HepG2 (cell line): ENCODE results near the gene KMT2B. TPM values are rescaled to one million over a fixed set of nuclear protein-coding genes. Genes with fewer than 3 reads are reported as not detected.
A peak's percentile ranks its signal among the peaks of the same experiment; 100 is the strongest.

ENCODE experiments used
- ATM ChIP-seq: fragments of 450-650 bp; IDR thresholded peaks from 2 replicates; pipeline ENCODE4 v1.7.1; 2017; ENCODE audit warnings: mild to moderate bottlenecking, borderline replicate concordance
- PAWR ChIP-seq: sonication (generic); formaldehyde crosslinking; IDR thresholded peaks from 2 replicates; pipeline ENCODE4 v1.4.0; 2020; ENCODE audit warnings: missing genetic modification reagents, mild to moderate bottlenecking, borderline replicate concordance
- POLR2AphosphoS5 ChIP-seq: IDR thresholded peaks from 2 replicates; pipeline ENCODE4 v1.6.1; 2012; ENCODE audit warnings: low read depth, low read length
- RBM39 ChIP-seq: fragments of 200-400 bp; formaldehyde crosslinking; IDR thresholded peaks from one replicate; pipeline ENCODE4 v1.6.1; 2018; ENCODE audit warnings: antibody characterized with exemption, mild to moderate bottlenecking, low read depth, low read length; ENCODE audit not compliant: poor library complexity, severe bottlenecking
- REPIN1 ChIP-seq: sonication (generic); formaldehyde crosslinking; IDR thresholded peaks from 2 replicates; pipeline ENCODE4 v1.8.0; 2022; ENCODE audit warnings: missing genetic modification reagents, low read depth, mild to moderate bottlenecking, borderline replicate concordance
- SAFB2 ChIP-seq: sonication (generic); formaldehyde crosslinking; IDR thresholded peaks from 2 replicates; pipeline ENCODE4 v1.5.1; 2020; ENCODE audit warnings: missing genetic modification reagents, low read depth, mild to moderate bottlenecking, borderline replicate concordance
- ZBTB3 ChIP-seq: sonication (generic); formaldehyde crosslinking; IDR thresholded peaks from 2 replicates; pipeline ENCODE4 v1.4.0; 2020; ENCODE audit warnings: low read depth, mild to moderate bottlenecking, moderate library complexity, missing genetic modification reagents, borderline replicate concordance
- ZNF230 ChIP-seq: sonication (generic); formaldehyde crosslinking; IDR thresholded peaks from 2 replicates; pipeline ENCODE4 v1.4.0; 2020; ENCODE audit warnings: mild to moderate bottlenecking, missing genetic modification reagents
- ZNF24 ChIP-seq: fragments of 450-650 bp; IDR thresholded peaks from 2 replicates; pipeline ENCODE4 v1.6.1; 2017; ENCODE audit warnings: antibody characterized with exemption, mild to moderate bottlenecking
- ZNF570 ChIP-seq: sonication (generic); formaldehyde crosslinking; IDR thresholded peaks from 2 replicates; pipeline ENCODE4 v1.4.0; 2020; ENCODE audit warnings: mild to moderate bottlenecking, missing genetic modification reagents, borderline replicate concordance
- ZNF670 ChIP-seq: sonication (generic); formaldehyde crosslinking; IDR thresholded peaks from 2 replicates; pipeline ENCODE4 v1.8.0; 2022; ENCODE audit warnings: mild to moderate bottlenecking, missing genetic modification reagents, borderline replicate concordance
- ZNF878 ChIP-seq: sonication (generic); formaldehyde crosslinking; IDR thresholded peaks from 2 replicates; pipeline ENCODE4 v1.8.1; 2023; ENCODE audit warnings: mild to moderate bottlenecking, missing genetic modification reagents, moderate library complexity
- polyA plus RNA-seq, 8 experiments: library from polyadenylated mRNA; depleted of rRNA in 3 of 8; stranded (reverse) in 7 of 8; unstranded in 1 of 8; fragments of >200 nt; fragmentation: Illumina TruSeq in 4 of 8; extraction: Trizol in 4 of 8; gene quantifications; 2 replicates each; pipeline versions ENCODE4 v1.2.1 to v1.2.3, GENCODE V29; 2011 to 2016; ENCODE audit warnings: low read depth in 4 of 8, missing spikeins in 1 of 8, mixed read lengths in 1 of 8; ENCODE audit not compliant: insufficient read depth in 1 of 8
- total RNA-seq, 5 experiments: library from RNA; depleted of rRNA; stranded (reverse); fragments of >200 nt; fragmentation: Illumina TruSeq; extraction: Trizol; gene quantifications; 2 replicates each; pipeline ENCODE4 v1.2.3, GENCODE V29; 2016; ENCODE audit warnings: low read depth in 1 of 5
- TF ChIP-seq, protein P1 (sequence below): IDR thresholded peaks from 2 replicates; pipeline ENCODE4 v1.6.1; 2016; ENCODE audit warnings: missing compliant biosample characterization, missing genetic modification reagents, borderline replicate concordance
- TF ChIP-seq, protein P2 (sequence below): sonication (generic); formaldehyde crosslinking; IDR thresholded peaks from 2 replicates; pipeline ENCODE4 v1.9.0; 2021; ENCODE audit warnings: missing genetic modification reagents, borderline replicate concordance
- TF ChIP-seq, protein P3 (sequence below): sonication (generic); formaldehyde crosslinking; IDR thresholded peaks from 2 replicates; pipeline ENCODE4 v1.4.0; 2020; ENCODE audit warnings: missing genetic modification reagents, low read depth, mild to moderate bottlenecking, borderline replicate concordance
- TF ChIP-seq, protein P4 (sequence below): sonication (generic); formaldehyde crosslinking; conservative IDR thresholded peaks from 2 replicates; pipeline ENCODE4 v1.4.0; 2020; ENCODE audit warnings: mild to moderate bottlenecking, missing genetic modification reagents, moderate library complexity
- TF ChIP-seq, protein P5 (sequence below): sonication (generic); formaldehyde crosslinking; IDR thresholded peaks from 2 replicates; pipeline ENCODE4 v1.4.0; 2020; ENCODE audit warnings: missing genetic modification reagents

Gene KMT2B
- total and polyA plus RNA-seq, 2 of the 13 experiments (the other 11 are each of a cell fraction or from before 2014, with no cell fraction given), result 6.2 to 16.9 TPM

DNA sequence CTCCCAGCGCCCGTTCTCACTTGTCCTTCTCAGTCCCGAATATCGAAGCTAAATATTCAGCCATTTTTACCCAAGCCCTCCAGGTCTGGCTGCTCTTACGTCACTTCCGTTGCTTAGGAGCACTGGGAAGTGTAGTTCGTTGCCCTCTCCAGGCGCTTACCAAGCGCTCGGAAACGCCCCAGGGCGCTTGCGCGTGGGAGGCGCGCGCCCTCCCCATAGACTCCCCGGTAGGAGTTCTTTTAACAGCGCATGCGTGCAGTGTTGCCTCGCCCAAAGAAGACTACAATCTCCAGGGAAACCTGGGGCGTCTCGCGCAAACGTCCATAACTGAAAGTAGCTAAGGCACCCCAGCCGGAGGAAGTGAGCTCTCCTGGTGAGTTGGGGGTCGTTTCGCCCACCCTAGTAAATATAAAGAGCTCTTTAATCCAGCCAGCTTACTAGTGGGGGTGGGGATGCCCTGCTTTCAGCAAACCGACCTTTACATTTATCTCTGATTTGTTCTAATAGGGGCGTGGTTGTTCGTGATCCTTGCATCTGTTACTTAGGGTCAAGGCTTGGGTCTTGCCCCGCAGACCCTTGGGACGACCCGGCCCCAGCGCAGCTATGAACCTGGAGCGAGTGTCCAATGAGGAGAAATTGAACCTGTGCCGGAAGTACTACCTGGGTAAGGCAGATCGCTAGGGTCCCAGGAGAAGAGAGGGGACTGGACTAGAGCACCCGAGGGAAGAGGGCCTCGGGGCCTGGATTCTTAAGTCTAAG, 27.7 kb downstream of the KMT2B start, which contains the start of the genes PSENEN and U2AF1L4 (continued):
- peak; percentile 45; the same call in 1 of the 2 replicates for TF ChIP-seq POLR2AphosphoS5
- TF ChIP-seq, protein P1, sequence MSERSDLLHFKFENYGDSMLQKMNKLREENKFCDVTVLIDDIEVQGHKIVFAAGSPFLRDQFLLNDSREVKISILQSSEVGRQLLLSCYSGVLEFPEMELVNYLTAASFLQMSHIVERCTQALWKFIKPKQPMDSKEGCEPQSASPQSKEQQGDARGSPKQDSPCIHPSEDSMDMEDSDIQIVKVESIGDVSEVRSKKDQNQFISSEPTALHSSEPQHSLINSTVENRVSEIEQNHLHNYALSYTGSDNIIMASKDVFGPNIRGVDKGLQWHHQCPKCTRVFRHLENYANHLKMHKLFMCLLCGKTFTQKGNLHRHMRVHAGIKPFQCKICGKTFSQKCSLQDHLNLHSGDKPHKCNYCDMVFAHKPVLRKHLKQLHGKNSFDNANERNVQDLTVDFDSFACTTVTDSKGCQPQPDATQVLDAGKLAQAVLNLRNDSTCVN, result no peak
- TF ChIP-seq, protein P2, sequence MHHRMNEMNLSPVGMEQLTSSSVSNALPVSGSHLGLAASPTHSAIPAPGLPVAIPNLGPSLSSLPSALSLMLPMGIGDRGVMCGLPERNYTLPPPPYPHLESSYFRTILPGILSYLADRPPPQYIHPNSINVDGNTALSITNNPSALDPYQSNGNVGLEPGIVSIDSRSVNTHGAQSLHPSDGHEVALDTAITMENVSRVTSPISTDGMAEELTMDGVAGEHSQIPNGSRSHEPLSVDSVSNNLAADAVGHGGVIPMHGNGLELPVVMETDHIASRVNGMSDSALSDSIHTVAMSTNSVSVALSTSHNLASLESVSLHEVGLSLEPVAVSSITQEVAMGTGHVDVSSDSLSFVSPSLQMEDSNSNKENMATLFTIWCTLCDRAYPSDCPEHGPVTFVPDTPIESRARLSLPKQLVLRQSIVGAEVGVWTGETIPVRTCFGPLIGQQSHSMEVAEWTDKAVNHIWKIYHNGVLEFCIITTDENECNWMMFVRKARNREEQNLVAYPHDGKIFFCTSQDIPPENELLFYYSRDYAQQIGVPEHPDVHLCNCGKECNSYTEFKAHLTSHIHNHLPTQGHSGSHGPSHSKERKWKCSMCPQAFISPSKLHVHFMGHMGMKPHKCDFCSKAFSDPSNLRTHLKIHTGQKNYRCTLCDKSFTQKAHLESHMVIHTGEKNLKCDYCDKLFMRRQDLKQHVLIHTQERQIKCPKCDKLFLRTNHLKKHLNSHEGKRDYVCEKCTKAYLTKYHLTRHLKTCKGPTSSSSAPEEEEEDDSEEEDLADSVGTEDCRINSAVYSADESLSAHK (CRISPR knock-in tag), result no peak
- no peak for TF ChIP-seq ZNF230 (CRISPR knock-in tag)
- no peak for TF ChIP-seq ZNF670 (CRISPR knock-in tag)
- TF ChIP-seq ZNF24, result no peak
- TF ChIP-seq ATM, result no peak
- TF ChIP-seq, protein P3, sequence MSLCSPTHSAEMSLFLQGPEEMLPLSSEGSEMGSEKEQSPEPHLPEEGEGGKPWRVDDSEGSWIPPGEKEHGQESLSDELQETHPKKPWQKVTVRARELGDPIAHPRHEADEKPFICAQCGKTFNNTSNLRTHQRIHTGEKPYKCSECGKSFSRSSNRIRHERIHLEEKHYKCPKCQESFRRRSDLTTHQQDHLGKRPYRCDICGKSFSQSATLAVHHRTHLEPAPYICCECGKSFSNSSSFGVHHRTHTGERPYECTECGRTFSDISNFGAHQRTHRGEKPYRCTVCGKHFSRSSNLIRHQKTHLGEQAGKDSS (CRISPR knock-in tag), result no peak
- no peak for TF ChIP-seq REPIN1 (CRISPR knock-in tag)
- TF ChIP-seq ZBTB3 (CRISPR knock-in tag), result no peak
- TF ChIP-seq, protein P4, sequence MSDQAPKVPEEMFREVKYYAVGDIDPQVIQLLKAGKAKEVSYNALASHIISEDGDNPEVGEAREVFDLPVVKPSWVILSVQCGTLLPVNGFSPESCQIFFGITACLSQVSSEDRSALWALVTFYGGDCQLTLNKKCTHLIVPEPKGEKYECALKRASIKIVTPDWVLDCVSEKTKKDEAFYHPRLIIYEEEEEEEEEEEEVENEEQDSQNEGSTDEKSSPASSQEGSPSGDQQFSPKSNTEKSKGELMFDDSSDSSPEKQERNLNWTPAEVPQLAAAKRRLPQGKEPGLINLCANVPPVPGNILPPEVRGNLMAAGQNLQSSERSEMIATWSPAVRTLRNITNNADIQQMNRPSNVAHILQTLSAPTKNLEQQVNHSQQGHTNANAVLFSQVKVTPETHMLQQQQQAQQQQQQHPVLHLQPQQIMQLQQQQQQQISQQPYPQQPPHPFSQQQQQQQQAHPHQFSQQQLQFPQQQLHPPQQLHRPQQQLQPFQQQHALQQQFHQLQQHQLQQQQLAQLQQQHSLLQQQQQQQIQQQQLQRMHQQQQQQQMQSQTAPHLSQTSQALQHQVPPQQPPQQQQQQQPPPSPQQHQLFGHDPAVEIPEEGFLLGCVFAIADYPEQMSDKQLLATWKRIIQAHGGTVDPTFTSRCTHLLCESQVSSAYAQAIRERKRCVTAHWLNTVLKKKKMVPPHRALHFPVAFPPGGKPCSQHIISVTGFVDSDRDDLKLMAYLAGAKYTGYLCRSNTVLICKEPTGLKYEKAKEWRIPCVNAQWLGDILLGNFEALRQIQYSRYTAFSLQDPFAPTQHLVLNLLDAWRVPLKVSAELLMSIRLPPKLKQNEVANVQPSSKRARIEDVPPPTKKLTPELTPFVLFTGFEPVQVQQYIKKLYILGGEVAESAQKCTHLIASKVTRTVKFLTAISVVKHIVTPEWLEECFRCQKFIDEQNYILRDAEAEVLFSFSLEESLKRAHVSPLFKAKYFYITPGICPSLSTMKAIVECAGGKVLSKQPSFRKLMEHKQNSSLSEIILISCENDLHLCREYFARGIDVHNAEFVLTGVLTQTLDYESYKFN (CRISPR knock-in tag), result 0 out of 2 replicates have a peak, but pooled peaks have one; percentile 6
- no peak for TF ChIP-seq ZNF570 (CRISPR knock-in tag)
- no peak for TF ChIP-seq RBM39
- no peak for TF ChIP-seq SAFB2 (CRISPR knock-in tag)
- TF ChIP-seq PAWR (CRISPR knock-in tag), result no peak
- TF ChIP-seq, protein P5, sequence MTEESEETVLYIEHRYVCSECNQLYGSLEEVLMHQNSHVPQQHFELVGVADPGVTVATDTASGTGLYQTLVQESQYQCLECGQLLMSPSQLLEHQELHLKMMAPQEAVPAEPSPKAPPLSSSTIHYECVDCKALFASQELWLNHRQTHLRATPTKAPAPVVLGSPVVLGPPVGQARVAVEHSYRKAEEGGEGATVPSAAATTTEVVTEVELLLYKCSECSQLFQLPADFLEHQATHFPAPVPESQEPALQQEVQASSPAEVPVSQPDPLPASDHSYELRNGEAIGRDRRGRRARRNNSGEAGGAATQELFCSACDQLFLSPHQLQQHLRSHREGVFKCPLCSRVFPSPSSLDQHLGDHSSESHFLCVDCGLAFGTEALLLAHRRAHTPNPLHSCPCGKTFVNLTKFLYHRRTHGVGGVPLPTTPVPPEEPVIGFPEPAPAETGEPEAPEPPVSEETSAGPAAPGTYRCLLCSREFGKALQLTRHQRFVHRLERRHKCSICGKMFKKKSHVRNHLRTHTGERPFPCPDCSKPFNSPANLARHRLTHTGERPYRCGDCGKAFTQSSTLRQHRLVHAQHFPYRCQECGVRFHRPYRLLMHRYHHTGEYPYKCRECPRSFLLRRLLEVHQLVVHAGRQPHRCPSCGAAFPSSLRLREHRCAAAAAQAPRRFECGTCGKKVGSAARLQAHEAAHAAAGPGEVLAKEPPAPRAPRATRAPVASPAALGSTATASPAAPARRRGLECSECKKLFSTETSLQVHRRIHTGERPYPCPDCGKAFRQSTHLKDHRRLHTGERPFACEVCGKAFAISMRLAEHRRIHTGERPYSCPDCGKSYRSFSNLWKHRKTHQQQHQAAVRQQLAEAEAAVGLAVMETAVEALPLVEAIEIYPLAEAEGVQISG, result peak; percentile 48
- TF ChIP-seq ZNF878, result no peak
